HEK293 (cell line): ENCODE measurements around the gene ANKRD44.

Experiments used
- CTCF ChIA-PET: fragments of 350-600 bp; formaldehyde crosslinking; extraction: SDS; loops from one replicate; lab custom pipeline; 2021; ENCODE audit warnings: antibody characterized with exemption; lab: Yijun Ruan, JAX
- POLR2A ChIA-PET: fragments of 300-600 bp; formaldehyde crosslinking; extraction: SDS; loops from one replicate; lab custom pipeline; 2020; ENCODE audit warnings: antibody characterized with exemption, inconsistent platforms; lab: Yijun Ruan, JAX
- H3K27ac ChIP-seq: fragments of 200-500 bp; sonication (Bioruptor generic); 2 replicates; pipeline ENCODE4 v1.5.1; 2014; ENCODE audit warnings: low read depth, low read length, control low read depth, inconsistent platforms; ENCODE audit errors: extremely low read depth
- H3K36me3 ChIP-seq, 2 experiments: fragments of 200-500 bp in 1 of 2; sonication (Bioruptor generic) in 1 of 2; 1 replicate in 1 of 2; 2 replicates in 1 of 2; pipeline ENCODE4 v1.5.1; 2014 to 2017; ENCODE audit warnings: inconsistent platforms in 2 of 2, low read length in 2 of 2; ENCODE audit not compliant: control insufficient read depth in 2 of 2, insufficient read depth in 1 of 2
- H3K4me1 ChIP-seq: fragments of 200-500 bp; sonication (Bioruptor generic); 2 replicates; pipeline ENCODE4 v1.5.1; 2014; ENCODE audit warnings: mild to moderate bottlenecking, low read length, inconsistent platforms; ENCODE audit not compliant: control insufficient read depth, insufficient read depth
- H3K4me3 ChIP-seq: 2 replicates; pipeline ENCODE4 v1.5.1; 2011; ENCODE audit warnings: low read depth, mild to moderate bottlenecking, control low read depth, low read length, moderate library complexity
- H3K9me3 ChIP-seq: fragments of 200-500 bp; sonication (Bioruptor generic); 2 replicates; pipeline ENCODE4 v1.5.1; 2014; ENCODE audit warnings: low read depth, low read length, inconsistent platforms; ENCODE audit not compliant: control insufficient read depth, insufficient read depth
- FEZF1 ChIP-seq: fragments of 450-650 bp; formaldehyde crosslinking; IDR thresholded peaks from 2 replicates; pipeline ENCODE4 v1.5.1; 2016; ENCODE audit warnings: missing biosample characterization, missing genetic modification characterization
- GLIS2 ChIP-seq: fragments of 450-650 bp; formaldehyde crosslinking; IDR thresholded peaks from 2 replicates; pipeline ENCODE4 v1.5.1; 2016; ENCODE audit warnings: missing biosample characterization, missing genetic modification characterization
- PRDM1 ChIP-seq: fragments of 450-650 bp; formaldehyde crosslinking; IDR thresholded peaks from 2 replicates; pipeline ENCODE4; 2016; ENCODE audit warnings: missing biosample characterization, missing genetic modification characterization
- RBAK ChIP-seq: fragments of 450-650 bp; formaldehyde crosslinking; IDR thresholded peaks from 2 replicates; pipeline ENCODE4 v1.5.1; 2016; ENCODE audit warnings: missing biosample characterization, missing genetic modification characterization
- REPIN1 ChIP-seq: fragments of 450-650 bp; formaldehyde crosslinking; IDR thresholded peaks from 2 replicates; pipeline ENCODE4 v1.5.1; 2017; ENCODE audit warnings: missing biosample characterization, missing genetic modification characterization, low read depth
- SCRT2 ChIP-seq: fragments of 450-650 bp; formaldehyde crosslinking; IDR thresholded peaks from 2 replicates; pipeline ENCODE4 v1.5.1; 2016; ENCODE audit warnings: missing biosample characterization, missing genetic modification characterization
- WT1 ChIP-seq: fragments of 450-650 bp; formaldehyde crosslinking; IDR thresholded peaks from 2 replicates; pipeline ENCODE4 v1.5.1; 2016; ENCODE audit warnings: missing biosample characterization, missing genetic modification characterization
- YY2 ChIP-seq: fragments of 450-650 bp; formaldehyde crosslinking; IDR thresholded peaks from 2 replicates; pipeline ENCODE4 v1.5.1; 2016; ENCODE audit warnings: missing biosample characterization, missing genetic modification characterization
- ZBTB20 ChIP-seq: fragments of 450-650 bp; formaldehyde crosslinking; IDR thresholded peaks from 2 replicates; pipeline ENCODE4 v1.5.1; 2016; ENCODE audit warnings: missing biosample characterization, missing genetic modification characterization
- ZBTB48 ChIP-seq: fragments of 450-650 bp; formaldehyde crosslinking; IDR thresholded peaks from 2 replicates; pipeline ENCODE4 v1.5.1; 2016; ENCODE audit warnings: missing biosample characterization, missing genetic modification characterization
- ZEB2 ChIP-seq: fragments of 450-650 bp; formaldehyde crosslinking; IDR thresholded peaks from 2 replicates; pipeline ENCODE4 v1.5.1; 2016; ENCODE audit warnings: missing biosample characterization, missing genetic modification characterization
- ZNF121 ChIP-seq: fragments of 450-650 bp; formaldehyde crosslinking; IDR thresholded peaks from 2 replicates; pipeline ENCODE4 v1.5.1; 2016; ENCODE audit warnings: missing biosample characterization, missing genetic modification characterization
- ZNF175 ChIP-seq: fragments of 450-650 bp; formaldehyde crosslinking; IDR thresholded peaks from 2 replicates; pipeline ENCODE4 v1.5.1; 2016; ENCODE audit warnings: missing biosample characterization, missing genetic modification characterization
- ZNF24 ChIP-seq: fragments of 450-650 bp; formaldehyde crosslinking; IDR thresholded peaks from 2 replicates; pipeline ENCODE4 v1.5.1; 2016; ENCODE audit warnings: missing biosample characterization, missing genetic modification characterization
- ZNF274 ChIP-seq, 2 experiments: fragments of 200-500 bp in 1 of 2; fragments of 450-650 bp in 1 of 2; sonication (Bioruptor generic) in 1 of 2; formaldehyde crosslinking in 1 of 2; IDR thresholded peaks; 2 replicates each; pipeline versions ENCODE4 v1.5.1 to v1.6.1; 2014 to 2016; ENCODE audit warnings: borderline replicate concordance in 1 of 2, inconsistent platforms in 1 of 2, low read length in 1 of 2, missing biosample characterization in 1 of 2, missing genetic modification characterization in 1 of 2
- ZNF292 ChIP-seq: fragments of 450-650 bp; formaldehyde crosslinking; IDR thresholded peaks from 2 replicates; pipeline ENCODE4 v1.5.1; 2016; ENCODE audit warnings: low read depth, missing biosample characterization, missing genetic modification characterization, borderline replicate concordance
- ZNF350 ChIP-seq: fragments of 450-650 bp; formaldehyde crosslinking; IDR thresholded peaks from 2 replicates; pipeline ENCODE4 v1.5.0; 2017; ENCODE audit warnings: missing biosample characterization, mild to moderate bottlenecking, missing genetic modification characterization
- ZNF366 ChIP-seq: fragments of 450-650 bp; formaldehyde crosslinking; conservative IDR thresholded peaks from 2 replicates; pipeline ENCODE4 v1.5.1; 2016; ENCODE audit warnings: missing biosample characterization, missing genetic modification characterization
- ZNF473 ChIP-seq: fragments of 450-650 bp; formaldehyde crosslinking; IDR thresholded peaks from 2 replicates; pipeline ENCODE4 v1.5.1; 2017; ENCODE audit warnings: missing biosample characterization, missing genetic modification characterization
- ZNF621 ChIP-seq: fragments of 450-650 bp; formaldehyde crosslinking; IDR thresholded peaks from 2 replicates; pipeline ENCODE4 v1.5.1; 2017; ENCODE audit warnings: missing biosample characterization, missing genetic modification characterization
- ZNF654 ChIP-seq: fragments of 450-650 bp; formaldehyde crosslinking; IDR thresholded peaks from 2 replicates; pipeline ENCODE4 v1.5.1; 2016; ENCODE audit warnings: low read depth, missing biosample characterization, missing genetic modification characterization
- ZNF707 ChIP-seq: fragments of 450-650 bp; formaldehyde crosslinking; IDR thresholded peaks from 2 replicates; pipeline ENCODE4 v1.5.1; 2016; ENCODE audit warnings: missing biosample characterization, missing genetic modification characterization
- ZNF785 ChIP-seq: fragments of 450-650 bp; formaldehyde crosslinking; IDR thresholded peaks from 2 replicates; pipeline ENCODE4 v1.5.1; 2016; ENCODE audit warnings: missing biosample characterization, missing genetic modification characterization
- ZNF843 ChIP-seq: fragments of 450-650 bp; formaldehyde crosslinking; IDR thresholded peaks from 2 replicates; pipeline ENCODE4 v1.5.1; 2016; ENCODE audit warnings: missing biosample characterization, missing genetic modification characterization
- ZSCAN30 ChIP-seq: fragments of 450-650 bp; IDR thresholded peaks from 2 replicates; pipeline ENCODE4 v1.5.1; 2018; ENCODE audit warnings: missing biosample characterization, mild to moderate bottlenecking, missing genetic modification characterization, moderate library complexity
- ZXDB ChIP-seq: fragments of 450-650 bp; formaldehyde crosslinking; IDR thresholded peaks from 2 replicates; pipeline ENCODE4 v1.5.1; 2016; ENCODE audit warnings: missing biosample characterization, missing genetic modification characterization
- TF ChIP-seq, protein P1 (sequence below): fragments of 450-650 bp; IDR thresholded peaks from 2 replicates; pipeline ENCODE4 v1.5.1; 2018; ENCODE audit warnings: missing biosample characterization, mild to moderate bottlenecking, missing genetic modification characterization
- TF ChIP-seq, protein P2 (sequence below): fragments of 450-650 bp; formaldehyde crosslinking; IDR thresholded peaks from 2 replicates; pipeline ENCODE4 v1.5.1; 2016; ENCODE audit warnings: missing biosample characterization, missing genetic modification characterization
- TF ChIP-seq, protein P3 (sequence below): fragments of 450-650 bp; formaldehyde crosslinking; IDR thresholded peaks from 2 replicates; pipeline ENCODE4 v1.5.1; 2017; ENCODE audit warnings: missing biosample characterization, missing genetic modification characterization

The ANKRD44 gene

DNA sequence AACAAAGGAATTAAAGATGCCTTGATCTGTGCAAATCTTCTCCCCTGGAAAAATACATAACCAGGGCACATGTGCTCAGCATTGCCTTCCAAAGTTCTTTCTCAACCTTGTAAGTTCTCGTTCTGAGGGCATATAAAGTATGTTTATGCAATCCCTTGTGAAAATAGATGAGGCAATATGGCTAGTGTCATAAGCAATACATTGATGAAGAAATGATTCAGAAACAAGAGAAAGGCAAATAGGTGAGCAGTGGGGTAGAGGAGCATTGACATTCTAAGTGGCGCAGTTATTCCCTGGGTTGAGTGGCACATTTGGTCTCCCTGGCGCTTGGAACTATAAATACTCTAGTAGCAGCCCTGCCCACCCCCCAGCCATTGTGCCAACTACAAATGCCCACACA, 326.6 kb downstream of the ANKRD44 start:
- peaks cover 20% of the 10 kb centered on the region for H3K4me1 ChIP-seq
- H3K9me3 ChIP-seq = no peaks in the 10 kb centered on the region
- no peaks in the 10 kb centered on the region for H3K36me3 ChIP-seq
- TF ChIP-seq ZNF24 (tag by site-specific recombination) = peak; percentile 57; the same call in 1 of the 2 replicates
- TF ChIP-seq ZEB2 (tag by site-specific recombination) = no peak
- no peak for TF ChIP-seq ZNF621
- no peak for TF ChIP-seq ZNF707
- no peak for TF ChIP-seq GLIS2 (tag by site-specific recombination)
- no peak for TF ChIP-seq YY2 (tag by site-specific recombination)
- TF ChIP-seq RBAK (tag by site-specific recombination) = no peak
- TF ChIP-seq WT1 = no peak
- peak; percentile 22; the same call in 1 of the 2 replicates for TF ChIP-seq ZBTB20
- ChIA-PET POLR2A (no interaction called here), CTCF (interaction anchor here (0.7 kb wide), 1 partner anchor 369 kb away, joined by 3 read pairs; no protein-coding TSS in a partner anchor)
- no peak overlapping the region for H3K4me3 ChIP-seq
- H3K27ac ChIP-seq = no peak overlapping the region

GRCh38 chr2:196980473-196980872, 330.1 kb downstream of the ANKRD44 start:
- ChIA-PET CTCF (interaction anchor here (0.6 kb wide), 1 partner anchor 22 kb away, joined by 3 read pairs; no protein-coding TSS in a partner anchor), POLR2A (interaction anchor here (0.6 kb wide), 1 partner anchor 31 kb away, joined by 4 read pairs; no protein-coding TSS in a partner anchor)
- no peaks in the 10 kb centered on the region for H3K36me3 ChIP-seq
- no peak overlapping the region for H3K4me3 ChIP-seq
- H3K4me1 ChIP-seq = no peaks in the 10 kb centered on the region; the same call in 1 of the 2 replicates
- TF ChIP-seq ZNF785 = no peak
- TF ChIP-seq REPIN1 (tag by site-specific recombination) = no peak
- no peak for TF ChIP-seq ZNF366 (tag by site-specific recombination)
- TF ChIP-seq ZBTB48 (tag by site-specific recombination) = no peak
- TF ChIP-seq WT1 = no peak
- TF ChIP-seq ZNF621 = no peak
- TF ChIP-seq ZXDB = no peak
- TF ChIP-seq ZNF274 (IDR thresholded peaks at IDR 0.05; ENCODE audit: low read length) = no peak
- no peak for TF ChIP-seq ZNF274 (tag by site-specific recombination; IDR thresholded peaks at IDR 0.05; ENCODE audit: borderline replicate concordance)
- TF ChIP-seq, protein P1, sequence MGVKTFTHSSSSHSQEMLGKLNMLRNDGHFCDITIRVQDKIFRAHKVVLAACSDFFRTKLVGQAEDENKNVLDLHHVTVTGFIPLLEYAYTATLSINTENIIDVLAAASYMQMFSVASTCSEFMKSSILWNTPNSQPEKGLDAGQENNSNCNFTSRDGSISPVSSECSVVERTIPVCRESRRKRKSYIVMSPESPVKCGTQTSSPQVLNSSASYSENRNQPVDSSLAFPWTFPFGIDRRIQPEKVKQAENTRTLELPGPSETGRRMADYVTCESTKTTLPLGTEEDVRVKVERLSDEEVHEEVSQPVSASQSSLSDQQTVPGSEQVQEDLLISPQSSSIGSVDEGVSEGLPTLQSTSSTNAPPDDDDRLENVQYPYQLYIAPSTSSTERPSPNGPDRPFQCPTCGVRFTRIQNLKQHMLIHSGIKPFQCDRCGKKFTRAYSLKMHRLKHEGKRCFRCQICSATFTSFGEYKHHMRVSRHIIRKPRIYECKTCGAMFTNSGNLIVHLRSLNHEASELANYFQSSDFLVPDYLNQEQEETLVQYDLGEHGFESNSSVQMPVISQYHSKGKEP = 0 out of 2 replicates have a peak, but pooled peaks have one; percentile 21
- no peak for TF ChIP-seq RBAK (tag by site-specific recombination)
- no peak for TF ChIP-seq ZNF292 (tag by site-specific recombination)
- TF ChIP-seq ZNF350 (tag by site-specific recombination) = no peak
- TF ChIP-seq FEZF1 = peak; percentile 78
- TF ChIP-seq ZNF121 (tag by site-specific recombination) = no peak
- no peak for TF ChIP-seq ZNF654 (tag by site-specific recombination)
- peak; percentile 27; the same call in 1 of the 2 replicates for TF ChIP-seq ZNF843 (tag by site-specific recombination)
- no peak for TF ChIP-seq SCRT2
- TF ChIP-seq, protein P2, sequence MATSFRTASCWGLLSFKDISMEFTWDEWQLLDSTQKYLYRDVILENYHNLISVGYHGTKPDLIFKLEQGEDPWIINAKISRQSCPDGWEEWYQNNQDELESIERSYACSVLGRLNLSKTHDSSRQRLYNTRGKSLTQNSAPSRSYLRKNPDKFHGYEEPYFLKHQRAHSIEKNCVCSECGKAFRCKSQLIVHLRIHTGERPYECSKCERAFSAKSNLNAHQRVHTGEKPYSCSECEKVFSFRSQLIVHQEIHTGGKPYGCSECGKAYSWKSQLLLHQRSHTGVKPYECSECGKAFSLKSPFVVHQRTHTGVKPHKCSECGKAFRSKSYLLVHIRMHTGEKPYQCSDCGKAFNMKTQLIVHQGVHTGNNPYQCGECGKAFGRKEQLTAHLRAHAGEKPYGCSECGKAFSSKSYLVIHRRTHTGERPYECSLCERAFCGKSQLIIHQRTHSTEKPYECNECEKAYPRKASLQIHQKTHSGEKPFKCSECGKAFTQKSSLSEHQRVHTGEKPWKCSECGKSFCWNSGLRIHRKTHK (tag by site-specific recombination) = no peak
- no peak for TF ChIP-seq ZNF473
- TF ChIP-seq ZNF175 (tag by site-specific recombination) = no peak
- 0 out of 2 replicates have a peak, but pooled peaks have one; percentile 12 for TF ChIP-seq PRDM1
- TF ChIP-seq, protein P3, sequence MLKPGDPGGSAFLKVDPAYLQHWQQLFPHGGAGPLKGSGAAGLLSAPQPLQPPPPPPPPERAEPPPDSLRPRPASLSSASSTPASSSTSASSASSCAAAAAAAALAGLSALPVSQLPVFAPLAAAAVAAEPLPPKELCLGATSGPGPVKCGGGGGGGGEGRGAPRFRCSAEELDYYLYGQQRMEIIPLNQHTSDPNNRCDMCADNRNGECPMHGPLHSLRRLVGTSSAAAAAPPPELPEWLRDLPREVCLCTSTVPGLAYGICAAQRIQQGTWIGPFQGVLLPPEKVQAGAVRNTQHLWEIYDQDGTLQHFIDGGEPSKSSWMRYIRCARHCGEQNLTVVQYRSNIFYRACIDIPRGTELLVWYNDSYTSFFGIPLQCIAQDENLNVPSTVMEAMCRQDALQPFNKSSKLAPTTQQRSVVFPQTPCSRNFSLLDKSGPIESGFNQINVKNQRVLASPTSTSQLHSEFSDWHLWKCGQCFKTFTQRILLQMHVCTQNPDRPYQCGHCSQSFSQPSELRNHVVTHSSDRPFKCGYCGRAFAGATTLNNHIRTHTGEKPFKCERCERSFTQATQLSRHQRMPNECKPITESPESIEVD (tag by site-specific recombination) = peak; percentile 92
- 0 out of 2 replicates have a peak, but pooled peaks have one; percentile 15 for TF ChIP-seq ZSCAN30 (tag by site-specific recombination)
- no peak overlapping the region for H3K27ac ChIP-seq
- no peaks in the 10 kb centered on the region for H3K9me3 ChIP-seq
